Choroid plexus epithelial cell (primary cell): ENCODE measurements around the gene RPA3.

ENCODE experiments used
- DNase-seq: peaks from one replicate; pipeline ENCODE4 v3.0.0-alpha.2; 2010; ENCODE audit warnings: low read depth
- H3K4me3 ChIP-seq: 2 replicates; pipeline ENCODE4 v1.5.1; 2011; ENCODE audit warnings: low read depth, mild to moderate bottlenecking, control low read depth, low read length, moderate library complexity
- CTCF ChIP-seq: conservative IDR thresholded peaks from 2 replicates; pipeline ENCODE4 v1.5.1; 2011; ENCODE audit warnings: low read depth, mild to moderate bottlenecking, control low read depth, inconsistent platforms, low read length, moderate library complexity

The RPA3 gene

GRCh38 chr7:7732621-7733281, 14.3 kb upstream of the RPA3 start:
- no peak for TF ChIP-seq CTCF
- DNase-seq: peak; percentile 80
- no peak overlapping the region for H3K4me3 ChIP-seq

GRCh38 chr7:7731732-7732131, 13.3 kb upstream of the RPA3 start:
- no peak for DNase-seq
- no peak for TF ChIP-seq CTCF

DNA sequence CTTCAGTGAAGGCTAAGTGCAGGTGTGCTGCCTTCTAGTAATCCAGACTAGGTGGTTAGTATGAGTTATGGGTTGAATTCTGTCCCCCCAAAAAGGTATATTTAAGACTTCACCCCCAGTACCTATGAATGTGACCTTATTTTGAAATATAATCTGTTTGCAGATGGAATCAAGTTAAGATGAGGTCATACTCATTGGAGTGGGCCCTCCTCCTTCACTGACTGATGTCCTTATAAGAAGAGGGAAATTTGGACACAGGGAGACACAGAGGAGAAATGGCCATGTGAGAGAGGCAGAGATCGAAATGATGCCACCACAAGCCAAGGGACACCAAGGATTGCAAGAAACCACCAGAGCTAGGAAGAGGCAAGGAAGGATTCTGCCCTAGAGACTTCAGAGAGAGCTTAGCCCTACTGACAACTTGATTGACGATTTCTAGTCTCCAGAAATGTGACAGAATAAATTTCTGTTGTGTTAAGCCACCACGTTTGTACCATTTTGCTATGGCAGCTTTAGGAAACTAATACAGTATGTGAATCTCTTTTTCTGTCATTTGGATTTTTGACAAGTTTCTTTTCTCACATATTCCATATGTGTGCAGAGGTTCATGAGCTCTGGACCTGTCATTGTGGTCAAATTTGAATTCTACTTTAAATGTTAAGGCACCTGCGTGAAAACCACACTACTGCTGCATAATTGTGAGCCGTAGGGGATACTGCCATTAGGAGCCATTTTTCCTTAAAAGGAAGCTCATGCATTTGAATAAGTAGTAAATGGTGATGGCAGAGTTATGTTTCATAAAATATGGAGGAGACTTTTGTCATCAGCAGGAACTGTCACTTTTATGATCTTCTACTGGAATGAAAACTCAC, 2.6 kb upstream of the RPA3 start:
- DNase-seq: no peak
- H3K4me3 ChIP-seq: no peak overlapping the region
- TF ChIP-seq CTCF: no peak

More at GRCh38 chr7:7731732-7732131, 13.3 kb upstream of the RPA3 start:
- no peak overlapping the region for H3K4me3 ChIP-seq

GRCh38 chr7:7720193-7720592, 1.8 kb upstream of the RPA3 start:
- H3K4me3 ChIP-seq: no peak overlapping the region
- DNase-seq: no peak
- TF ChIP-seq CTCF: no peak

DNA sequence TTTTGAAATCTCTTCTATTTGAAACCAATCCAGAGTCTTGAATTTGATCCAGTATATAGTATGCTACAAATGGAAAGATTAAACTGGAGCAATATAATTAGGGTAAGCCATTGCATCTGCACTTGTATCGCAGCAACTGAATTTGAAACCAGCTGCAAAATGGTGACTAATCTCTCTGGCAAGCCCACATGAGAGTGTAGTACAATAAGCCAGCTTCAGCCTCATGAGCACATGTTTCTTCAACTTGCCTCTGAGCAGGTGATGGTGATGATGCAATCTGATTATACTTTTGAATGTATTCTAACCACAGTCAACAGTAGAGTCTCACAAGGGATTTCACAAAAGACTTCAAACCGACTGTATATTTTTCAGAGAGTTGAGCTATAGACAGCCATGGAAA, 829 bp upstream of the RPA3 start:
- no peak overlapping the region for H3K4me3 ChIP-seq
- no peak for TF ChIP-seq CTCF
- peak; percentile 98 for DNase-seq

GRCh38 chr7:7713730-7714129, 4.7 kb downstream of the RPA3 start:
- no peak for TF ChIP-seq CTCF
- no peak for DNase-seq
- H3K4me3 ChIP-seq: no peak overlapping the region
